Tibial nerve (tissue), 4 donors: ENCODE data around the gene WDR88. TPM values are rescaled to one million over a fixed set of nuclear protein-coding genes. Genes with fewer than 3 reads are reported as not detected.

ENCODE experiments used
- DNase-seq, 2 donors: peaks; one replicate each; pipeline ENCODE4 v3.0.0-alpha.2; 2019; ENCODE audit warnings: low spot score in 2 of 2
- H3K27ac ChIP-seq, 4 donors: fragments of 200-600 bp; sonication (generic) in 3 of 4; one replicate each; pipeline ENCODE4 v1.5.1; 2017 to 2019; ENCODE audit warnings: mild to moderate bottlenecking in 1 of 4
- H3K27me3 ChIP-seq, 2 donors: fragments of 200-600 bp; sonication (generic) in 1 of 2; one replicate each; pipeline versions ENCODE4 v1.5.1 to v1.6.0; 2017 to 2019
- H3K36me3 ChIP-seq, 3 donors: fragments of 200-600 bp; sonication (generic); one replicate each; pipeline ENCODE4 v1.5.1; 2018 to 2019
- H3K4me1 ChIP-seq, 4 donors: fragments of 200-600 bp; sonication (generic) in 3 of 4; one replicate each; pipeline ENCODE4 v1.5.1; 2017 to 2019
- H3K4me3 ChIP-seq, 4 donors: fragments of 200-600 bp; sonication (generic) in 3 of 4; one replicate each; pipeline ENCODE4 v1.5.1; 2017 to 2019; ENCODE audit warnings: mild to moderate bottlenecking in 1 of 4, moderate library complexity in 1 of 4
- H3K9me3 ChIP-seq, 4 donors: fragments of 200-600 bp; sonication (generic) in 3 of 4; one replicate each; pipeline ENCODE4 v1.5.1; 2017 to 2019
- CTCF ChIP-seq, 5 experiments: fragments of 200-600 bp in 3 of 5; fragments of 450-650 bp in 2 of 5; sonication (generic) in 3 of 5; IDR thresholded peaks; one replicate each; pipeline ENCODE4 v1.5.1; 2016 to 2019; ENCODE audit warnings: antibody characterized with exemption in 5 of 5, mild to moderate bottlenecking in 3 of 5, moderate library complexity in 2 of 5
- EP300 ChIP-seq, 2 donors: sonication (generic); formaldehyde crosslinking; IDR thresholded peaks; one replicate each; pipeline ENCODE4 v1.6.1; 2017; ENCODE audit warnings: antibody characterized with exemption in 2 of 2, mild to moderate bottlenecking in 1 of 2
- POLR2A ChIP-seq, 2 donors: fragments of 450-650 bp; IDR thresholded peaks; one replicate each; pipeline ENCODE4 v1.6.1; 2017; ENCODE audit warnings: antibody characterized with exemption in 2 of 2, mild to moderate bottlenecking in 2 of 2, moderate library complexity in 2 of 2
- WGBS, 2 donors: methylation state at CpG; one replicate each; pipeline ENCODE4 v1.1.5; 2018; 5-methylcytosine and 5-hydroxymethylcytosine counted together
- total RNA-seq, 4 donors: library from RNA; depleted of rRNA; stranded (reverse); fragments of >200 nt; gene quantifications; one replicate each; pipeline ENCODE4 v1.1.0, GENCODE V29; 2016

The WDR88 gene
- total RNA-seq, 4 donors from 2014 or later = not detected

DNA sequence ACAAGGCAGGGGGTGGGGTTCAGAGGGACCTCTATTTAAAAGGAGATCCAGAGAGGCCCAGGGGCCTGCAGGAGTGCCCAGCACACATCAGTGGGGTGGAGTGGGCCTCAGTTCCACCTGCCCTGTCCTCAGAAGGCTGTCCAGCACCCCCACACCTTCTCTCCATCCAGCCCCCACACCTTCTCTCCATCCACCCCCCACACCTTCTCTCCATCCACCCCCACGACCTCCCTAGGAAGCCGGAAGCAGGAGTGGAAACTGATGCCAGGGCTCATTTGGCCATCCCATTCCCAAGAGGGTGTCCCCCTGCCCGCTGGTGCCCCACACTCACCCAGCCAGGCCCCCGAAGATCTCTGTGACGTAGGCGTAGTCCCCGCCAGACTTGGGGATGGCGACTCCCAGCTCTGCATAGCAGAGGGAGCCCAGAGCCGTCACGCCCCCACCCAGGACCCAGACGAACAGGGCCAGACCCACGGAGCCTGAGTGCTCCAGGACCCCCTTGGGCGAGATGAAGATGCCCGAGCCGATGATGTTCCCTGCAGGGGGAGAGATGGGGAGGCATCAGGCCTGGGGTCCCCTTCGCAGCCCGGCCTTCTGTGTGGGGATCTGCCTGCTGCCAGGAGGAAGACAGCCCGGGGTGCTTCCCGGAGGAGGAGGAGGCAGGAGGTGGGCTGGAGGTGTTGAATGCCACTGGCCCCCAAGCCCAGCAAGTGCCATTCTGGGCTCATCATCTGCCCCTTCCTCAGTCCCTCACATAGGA lies 83.7 kb downstream of the WDR88 start:
- H3K36me3 ChIP-seq = no peaks in the 10 kb centered on the region
- H3K27ac ChIP-seq = no peak overlapping the region
- H3K9me3 ChIP-seq = no peaks in the 10 kb centered on the region
- 92 to 93% methylated on average over 14 to 19 of the region's 19 CpGs for WGBS, 2 donors
- H3K4me3 ChIP-seq = no peak overlapping the region
- DNase-seq = no peak
- TF ChIP-seq EP300 (IDR thresholded peaks at IDR 0.05) = no peak
- TF ChIP-seq CTCF (IDR thresholded peaks at IDR 0.05) = no peak
- TF ChIP-seq POLR2A (IDR thresholded peaks at IDR 0.05) = no peak
- H3K4me1 ChIP-seq = peaks cover 0 to 11% (median 3%) of the 10 kb centered on the region in 4 donors
- no peaks in the 10 kb centered on the region for H3K27me3 ChIP-seq

DNA sequence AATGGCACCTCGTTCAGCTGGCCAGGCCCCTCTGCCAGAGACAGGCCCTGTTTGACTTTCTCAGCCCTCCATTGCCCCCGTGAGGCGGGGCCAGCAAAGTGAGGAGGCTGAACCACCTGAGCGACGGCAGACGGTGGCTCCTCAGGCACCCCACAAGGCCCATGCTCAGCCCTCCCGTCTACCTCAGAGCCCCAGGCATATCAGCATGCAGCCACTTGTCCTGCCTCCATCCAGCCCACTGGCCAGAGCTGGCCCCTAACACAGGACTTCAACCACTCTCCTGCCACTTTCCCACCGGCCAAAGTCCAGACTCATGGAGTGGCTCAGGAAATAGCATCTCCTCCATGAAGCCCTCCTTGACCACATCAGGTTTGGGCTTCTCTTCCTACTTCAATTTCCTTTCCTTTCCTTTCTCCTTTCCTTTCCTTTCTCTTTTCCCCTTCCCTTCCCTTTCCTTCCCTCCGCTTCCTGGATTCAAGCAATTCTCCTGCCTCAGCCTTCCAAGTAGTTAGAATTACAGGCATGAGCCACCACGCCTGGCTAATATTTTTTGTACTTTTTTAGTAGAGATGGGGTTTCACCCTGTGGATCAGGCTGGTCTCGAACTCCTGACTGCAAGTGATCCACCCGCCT lies 84.4 kb downstream of the WDR88 start:
- peaks cover 0 to 11% (median 3%) of the 10 kb centered on the region in 4 donors for H3K4me1 ChIP-seq
- H3K27me3 ChIP-seq = no peaks in the 10 kb centered on the region
- H3K9me3 ChIP-seq = no peaks in the 10 kb centered on the region
- no peak for DNase-seq
- no peak for TF ChIP-seq POLR2A (IDR thresholded peaks at IDR 0.05)
- no peak for TF ChIP-seq CTCF (IDR thresholded peaks at IDR 0.05)
- no peak for TF ChIP-seq EP300 (IDR thresholded peaks at IDR 0.05)
- no peak overlapping the region for H3K4me3 ChIP-seq
- no peaks in the 10 kb centered on the region for H3K36me3 ChIP-seq
- WGBS, 2 donors = 70 to 91% methylated on average over 7 to 12 of the region's 12 CpGs
- no peak overlapping the region for H3K27ac ChIP-seq

- DNase-seq = no peak
- no peak overlapping the region for H3K4me3 ChIP-seq
- no peak overlapping the region for H3K27ac ChIP-seq
- no peaks in the 10 kb centered on the region for H3K36me3 ChIP-seq
- no peaks in the 10 kb centered on the region for H3K9me3 ChIP-seq
- peaks cover 0 to 11% (median 3%) of the 10 kb centered on the region in 4 donors for H3K4me1 ChIP-seq
- 66 to 73% methylated on average over 7 to 8 of the region's 8 CpGs for WGBS, 2 donors
- TF ChIP-seq POLR2A (IDR thresholded peaks at IDR 0.05) = no peak
- TF ChIP-seq EP300 (IDR thresholded peaks at IDR 0.05) = no peak
- TF ChIP-seq CTCF (IDR thresholded peaks at IDR 0.05) = no peak
- peaks cover 0 to 4% of the 10 kb centered on the region in 2 donors for H3K27me3 ChIP-seq
These were observed 86.0 kb downstream of the WDR88 start for GRCh38 chr19:33217881-33218280.

GRCh38 chr19:33219261-33219815 lies 87.4 kb downstream of the WDR88 start:
- Histone ChIP-seq H3K4me1 (peaks cover 0 to 11% (median 3%) of the 10 kb centered on the region in 4 donors), H3K9me3 (no peaks in the 10 kb centered on the region), H3K27ac (peak overlapping the region in 1 of 4 donors; percentile 48), H3K4me3 (no peak overlapping the region), H3K27me3 (peaks cover 0 to 7% of the 10 kb centered on the region in 2 donors), H3K36me3 (no peaks in the 10 kb centered on the region)
- TF ChIP-seq EP300 (IDR thresholded peaks at IDR 0.05) = peak in 1 of 2 donors; percentile 14
- TF ChIP-seq POLR2A (IDR thresholded peaks at IDR 0.05) = no peak
- peak in 2 of 5 experiments; percentile 31 to 40 for TF ChIP-seq CTCF (IDR thresholded peaks at IDR 0.05)
- 33 to 50% methylated on average over 11 to 12 of the region's 12 CpGs for WGBS, 2 donors
- no peak for DNase-seq

DNA sequence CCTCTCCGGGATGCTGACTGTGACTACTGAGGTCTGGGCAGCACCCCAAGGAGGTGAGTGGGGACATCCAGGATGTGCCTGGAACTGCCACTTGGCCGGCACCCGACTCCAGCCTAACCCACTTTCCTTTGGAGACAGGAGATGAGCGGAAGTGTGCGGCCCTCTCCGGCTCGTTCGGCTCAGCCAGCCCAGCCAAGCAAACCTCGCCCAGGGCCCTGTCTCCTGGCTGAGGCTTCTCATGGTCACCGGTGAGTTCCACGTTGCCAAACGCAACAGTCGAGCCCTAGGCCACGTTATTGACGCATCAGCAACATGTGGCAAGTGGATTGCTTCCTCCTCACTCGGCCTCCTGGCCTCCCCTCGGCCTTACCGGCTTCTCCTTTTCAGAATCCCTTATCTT lies 88.2 kb downstream of the WDR88 start:
- TF ChIP-seq EP300 (IDR thresholded peaks at IDR 0.05) (no peak), CTCF (IDR thresholded peaks at IDR 0.05) (no peak), POLR2A (IDR thresholded peaks at IDR 0.05) (no peak)
- WGBS, 2 donors = 90% methylated on average over 17 to 18 of the region's 18 CpGs

More for the DNA sequence above, 88.2 kb downstream of the WDR88 start:
- no peaks in the 10 kb centered on the region for H3K9me3 ChIP-seq
- peaks cover 0 to 15% of the 10 kb centered on the region in 2 donors for H3K27me3 ChIP-seq
- H3K4me3 ChIP-seq = no peak overlapping the region
- H3K36me3 ChIP-seq = no peaks in the 10 kb centered on the region
- no peak overlapping the region for H3K27ac ChIP-seq
- peaks cover 0 to 15% (median 3%) of the 10 kb centered on the region in 4 donors for H3K4me1 ChIP-seq
- no peak for DNase-seq
